Fibroblast of mammary gland (primary cell): ENCODE results near the gene ZNF555.
A peak's percentile ranks its signal among the peaks of the same experiment; 100 is the strongest.
"Not testable (repeated sequence)": the region's sequence is repeated elsewhere in the genome, so short reads cannot be mapped to it uniquely, and the experiment has no call there.

Experiments
- DNase-seq: peaks from one replicate; pipeline ENCODE4 v3.0.0-alpha.2; 2010; ENCODE audit warnings: low read depth
- H3K4me3 ChIP-seq: 2 replicates; pipeline ENCODE4 v1.5.1; 2011; ENCODE audit warnings: low read depth, mild to moderate bottlenecking, low read length, moderate library complexity; ENCODE audit not compliant: control insufficient read depth
- CTCF ChIP-seq: conservative IDR thresholded peaks from 2 replicates; pipeline ENCODE4 v1.5.1; 2011; ENCODE audit warnings: low read depth, low read length, inconsistent platforms; ENCODE audit not compliant: control insufficient read depth, insufficient read depth

The ZNF555 gene

GRCh38 chr19:2840794-2841791, at the start of gene ZNF555:
Gene ZNF555 (plus strand): TSS chr19:2841475. CDS start chr19:2841573, 98 bp downstream.
- peak within 1 kb of the TSS; percentile 70 for H3K4me3 ChIP-seq
- TF ChIP-seq CTCF, result peak; percentile 20
- DNase-seq, result peak; percentile 99

- DNase-seq, result no peak
- no peak overlapping the region for H3K4me3 ChIP-seq
- TF ChIP-seq CTCF, result no peak
Observed at GRCh38 chr19:2791876-2792275, 49.4 kb upstream of the ZNF555 start.

GRCh38 chr19:2792666-2793065, 48.6 kb upstream of the ZNF555 start:
- H3K4me3 ChIP-seq, DNase-seq: not testable (repeated sequence)

- TF ChIP-seq CTCF, result no peak
- DNase-seq, result no peak
- H3K4me3 ChIP-seq, result no peak overlapping the region
Observed at GRCh38 chr19:2793126-2793525, 48.1 kb upstream of the ZNF555 start.

- DNase-seq, result no peak
- no peak overlapping the region for H3K4me3 ChIP-seq
- no peak for TF ChIP-seq CTCF
Observed at GRCh38 chr19:2793577-2793976, 47.7 kb upstream of the ZNF555 start.

GRCh38 chr19:2795827-2796658, 45.2 kb upstream of the ZNF555 start:
- no peak for TF ChIP-seq CTCF
- DNase-seq, result no peak
- H3K4me3 ChIP-seq, result no peak overlapping the region
